ENCODE results near the gene ANKRD63. TPM values are rescaled to one million over a fixed set of nuclear protein-coding genes. Genes with fewer than 3 reads are reported as not detected.
A peak's percentile ranks its signal among the peaks of the same experiment; 100 is the strongest.

Gene ANKRD63
- polyA plus RNA-seq, 1 donor (not counting 4 experiments of a cell fraction or from before 2014, with no cell fraction given): not detected

GRCh38 chr15:40242601-40243000 is 40.3 kb downstream of the ANKRD63 start:
- H3K27ac ChIP-seq (ENCODE audit: control insufficient read depth, insufficient read depth, low read length): no peak overlapping the region
- no peak overlapping the region for H3K4me3 ChIP-seq (ENCODE audit: control insufficient read depth in 2 of 3, extremely low read depth in 1 of 3, insufficient read depth in 2 of 3, low read depth in 1 of 3, low read length in 3 of 3)
- H3K27me3 ChIP-seq (ENCODE audit: control insufficient read depth, extremely low read depth, insufficient read depth, low read length): no peaks in the 10 kb centered on the region
- H3K4me1 ChIP-seq (ENCODE audit: control insufficient read depth, extremely low read depth, insufficient read depth, low read length): peaks cover 79% of the 10 kb centered on the region
- H3K4me2 ChIP-seq (ENCODE audit: control insufficient read depth, extremely low read depth, insufficient read depth, low read depth, low read length): peak overlapping the region; percentile 22
- H2AFZ ChIP-seq (ENCODE audit: control insufficient read depth, low read length): no peak overlapping the region
- peaks cover 8% of the 10 kb centered on the region for H3K9me1 ChIP-seq (ENCODE audit: control insufficient read depth, extremely low read depth, insufficient read depth, low read length)
- FAIRE-seq (no peak), DNase-seq (ENCODE audit: low read depth, low spot score) (no peak)
- dilution Hi-C loops (cut with MboI; ENCODE audit: extremely low pct_ligation_motif_present, low sequenced_read_pairs): no loop called here
- peaks cover 1 to 5% of the 10 kb centered on the region in 2 experiments for H3K36me3 ChIP-seq (ENCODE audit: control insufficient read depth in 2 of 2, extremely low read depth in 1 of 2, insufficient read depth in 2 of 2, low read length in 2 of 2)
- no peaks in the 10 kb centered on the region for H3K9me3 ChIP-seq (ENCODE audit: control insufficient read depth, low read depth, low read length)
- TF ChIP-seq EZH2 (IDR thresholded peaks at IDR 0.05; ENCODE audit: low read length) (no peak), CTCF (optimal IDR thresholded peaks at IDR 0.05 in 1 of 3, IDR thresholded peaks at IDR 0.05 in 1 of 3, conservative IDR thresholded peaks at IDR 0.05 in 1 of 3; ENCODE audit: extremely low read depth in 1 of 3, insufficient read depth in 2 of 3, low read length in 3 of 3) (no peak)
- H3K9ac ChIP-seq (ENCODE audit: control insufficient read depth, extremely low read depth, insufficient read depth, low read length): no peak overlapping the region
- H3K79me2 ChIP-seq (ENCODE audit: control insufficient read depth, insufficient read depth, low read length): peaks cover 10% of the 10 kb centered on the region
- no peaks in the 10 kb centered on the region for H4K20me1 ChIP-seq (ENCODE audit: control insufficient read depth, extremely low read depth, insufficient read depth, low read length)

DNA sequence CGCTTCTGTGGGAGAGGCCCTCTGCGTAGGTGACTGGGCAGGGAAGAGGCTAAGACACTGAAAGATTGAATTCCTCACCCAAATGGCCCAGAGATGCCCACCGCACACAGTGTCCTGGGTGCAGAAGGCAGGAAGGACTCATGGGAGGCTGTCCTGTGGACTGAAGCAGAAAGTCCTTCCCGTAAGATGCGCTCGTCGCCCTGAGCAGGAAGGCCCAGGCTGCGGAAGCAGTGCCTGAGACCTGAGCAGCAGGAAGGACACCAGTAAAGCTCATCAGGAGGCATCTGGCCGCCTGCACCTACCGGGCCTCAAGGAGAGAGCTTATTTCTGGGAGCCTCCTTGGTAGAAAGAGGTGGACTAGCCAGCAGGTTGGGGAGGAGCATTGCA is 40.7 kb downstream of the ANKRD63 start:
- Histone ChIP-seq H3K4me2 (ENCODE audit: control insufficient read depth, extremely low read depth, insufficient read depth, low read depth, low read length) (peak overlapping the region; percentile 8), H3K4me3 (ENCODE audit: control insufficient read depth in 2 of 3, extremely low read depth in 1 of 3, insufficient read depth in 2 of 3, low read depth in 1 of 3, low read length in 3 of 3) (no peak overlapping the region), H3K36me3 (ENCODE audit: control insufficient read depth in 2 of 2, extremely low read depth in 1 of 2, insufficient read depth in 2 of 2, low read length in 2 of 2) (peaks cover 0 to 5% of the 10 kb centered on the region in 2 experiments), H2AFZ (ENCODE audit: control insufficient read depth, low read length) (no peak overlapping the region), H3K4me1 (ENCODE audit: control insufficient read depth, extremely low read depth, insufficient read depth, low read length) (peaks cover 78% of the 10 kb centered on the region), H3K79me2 (ENCODE audit: control insufficient read depth, insufficient read depth, low read length) (peaks cover 10% of the 10 kb centered on the region), H3K27ac (ENCODE audit: control insufficient read depth, insufficient read depth, low read length) (no peak overlapping the region), H3K9ac (ENCODE audit: control insufficient read depth, extremely low read depth, insufficient read depth, low read length) (no peak overlapping the region), H4K20me1 (ENCODE audit: control insufficient read depth, extremely low read depth, insufficient read depth, low read length) (no peaks in the 10 kb centered on the region), H3K9me3 (ENCODE audit: control insufficient read depth, low read depth, low read length) (no peaks in the 10 kb centered on the region), H3K9me1 (ENCODE audit: control insufficient read depth, extremely low read depth, insufficient read depth, low read length) (peaks cover 8% of the 10 kb centered on the region), H3K27me3 (ENCODE audit: control insufficient read depth, extremely low read depth, insufficient read depth, low read length) (no peaks in the 10 kb centered on the region)
- TF ChIP-seq EZH2 (IDR thresholded peaks at IDR 0.05; ENCODE audit: low read length): no peak
- TF ChIP-seq CTCF (optimal IDR thresholded peaks at IDR 0.05 in 1 of 3, IDR thresholded peaks at IDR 0.05 in 1 of 3, conservative IDR thresholded peaks at IDR 0.05 in 1 of 3; ENCODE audit: extremely low read depth in 1 of 3, insufficient read depth in 2 of 3, low read length in 3 of 3): no peak
- dilution Hi-C loops (cut with MboI; ENCODE audit: extremely low pct_ligation_motif_present, low sequenced_read_pairs): no loop called here
- FAIRE-seq: no peak
- no peak for DNase-seq (ENCODE audit: low read depth, low spot score)

All from keratinocyte (primary cell).